HG02642 (cell line): ENCODE measurements around the gene GJB4.

Source experiments
- ATAC-seq: cut with Tn5 transposase; IDR thresholded peaks from one replicate; pipeline ENCODE4 v1.9.1; 2021; ENCODE audit warnings: mild to moderate bottlenecking; ENCODE audit not compliant: unreplicated experiment, poor library complexity

GJB4 gene

GRCh38 chr1:34776911-34777310, 17.4 kb downstream of the GJB4 start:
- no peak for ATAC-seq

DNA sequence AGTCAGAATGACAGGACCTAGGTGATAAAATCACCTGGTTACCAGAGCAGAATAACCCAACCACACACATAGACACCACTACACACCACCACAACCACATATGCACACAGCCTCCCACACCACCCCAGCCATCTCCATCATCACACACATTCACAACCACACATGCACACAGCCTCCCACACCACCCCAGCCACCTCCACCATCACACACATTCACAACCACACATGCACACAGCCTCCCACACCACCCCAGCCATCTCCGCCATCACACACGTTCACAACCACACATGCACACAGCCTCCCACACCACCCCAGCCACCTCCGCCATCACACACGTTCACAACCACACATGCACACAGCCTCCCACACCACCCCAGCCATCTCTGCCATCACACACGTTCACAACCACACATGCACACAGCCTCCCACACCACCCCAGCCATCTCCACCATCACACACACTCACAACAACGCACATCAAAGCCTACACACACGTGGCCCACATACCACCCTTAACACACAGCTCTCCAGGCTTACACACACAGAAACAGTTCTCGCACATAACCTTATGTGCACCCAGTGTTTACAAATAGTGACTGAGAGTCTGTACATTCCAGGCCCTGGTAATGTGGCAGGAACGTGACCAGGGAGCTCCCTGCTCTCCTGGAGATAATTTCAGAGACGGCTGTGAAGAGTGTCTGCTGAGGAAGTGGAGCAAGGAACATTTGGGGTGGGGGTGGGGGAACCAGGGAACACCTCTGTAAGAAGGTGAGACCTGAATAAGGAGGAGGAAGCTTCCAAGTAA, 18.2 kb downstream of the GJB4 start:
- ATAC-seq: no peak

DNA sequence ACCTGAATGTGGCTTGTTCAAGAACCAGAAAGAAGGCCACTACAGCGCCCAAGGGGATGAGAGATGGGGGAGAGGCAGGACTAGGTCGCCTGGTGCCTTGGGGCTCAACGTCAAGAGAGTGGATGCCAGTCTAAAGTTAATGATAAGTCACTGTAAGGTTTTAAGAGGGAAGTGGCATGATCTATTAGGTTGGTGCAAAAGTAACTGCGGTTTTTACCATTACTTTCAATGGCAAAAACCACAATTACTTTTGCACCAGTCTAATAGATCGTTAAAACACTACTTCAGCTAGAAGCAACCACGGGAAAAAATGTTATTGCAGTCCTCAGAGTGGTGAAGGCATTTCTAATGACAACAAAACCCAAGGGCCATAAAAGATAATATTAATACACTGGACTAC, 18.8 kb downstream of the GJB4 start:
- no peak for ATAC-seq

DNA sequence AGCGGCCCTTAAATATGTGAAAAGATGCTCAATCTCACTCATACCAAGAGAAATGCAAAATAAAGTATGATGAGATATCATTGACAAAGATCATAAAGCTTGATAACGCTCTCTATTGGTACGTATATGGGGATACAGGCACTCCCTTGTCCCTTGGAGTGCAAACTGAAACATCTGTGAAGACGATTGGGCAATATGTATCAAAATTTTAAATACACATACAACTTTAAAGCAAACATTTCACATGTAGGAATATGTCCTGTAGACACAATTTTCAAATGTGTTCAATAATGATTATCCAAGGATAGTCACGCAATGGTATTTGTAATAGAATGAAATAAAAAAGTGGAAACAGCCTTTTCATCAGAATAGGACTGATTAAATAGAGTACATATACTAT, 19.5 kb downstream of the GJB4 start:
- ATAC-seq: no peak

- ATAC-seq: no peak
These were observed 20.0 kb downstream of the GJB4 start for GRCh38 chr1:34779526-34779925.

DNA sequence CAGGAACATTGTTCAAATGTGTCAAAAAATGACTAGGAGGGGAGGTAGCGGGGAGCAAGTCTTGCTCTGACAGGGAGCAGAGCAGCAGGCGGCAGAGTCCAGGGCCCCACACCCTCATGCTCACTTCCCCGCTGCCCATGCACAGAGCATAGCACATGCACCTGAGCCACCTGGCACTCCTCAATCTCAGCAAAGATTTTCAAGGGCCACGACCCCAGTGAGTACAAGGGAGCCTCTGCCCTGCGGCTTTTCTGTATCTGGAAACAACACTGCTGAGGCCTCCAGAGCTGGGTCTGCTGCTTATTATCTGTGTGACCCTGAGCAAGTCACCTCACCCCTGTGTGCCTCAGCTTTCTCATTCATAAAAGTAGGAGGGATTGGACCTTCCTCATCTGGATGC, 20.4 kb downstream of the GJB4 start:
- ATAC-seq: no peak

DNA sequence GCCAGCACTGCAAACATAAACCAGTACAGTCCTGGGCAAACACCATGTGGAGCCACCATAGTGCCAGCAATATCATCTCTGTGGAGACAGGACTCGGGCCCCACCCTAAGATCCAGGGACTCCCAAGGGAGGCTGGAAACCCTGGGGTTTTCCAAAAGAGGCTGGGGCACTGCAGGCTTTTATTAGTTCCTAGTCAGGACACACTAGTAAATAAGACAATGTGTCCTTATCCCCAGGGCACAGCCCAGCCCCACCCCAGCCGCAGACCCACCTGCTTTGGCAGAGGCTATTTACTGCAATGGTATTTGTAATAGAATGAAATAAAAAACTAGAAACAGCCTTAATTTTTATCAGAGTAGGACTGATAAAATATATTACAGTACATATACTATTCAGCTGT, 21.0 kb downstream of the GJB4 start:
- ATAC-seq: no peak

GRCh38 chr1:34781071-34781843, 21.7 kb downstream of the GJB4 start, which contains the start of gene GJB3:
Gene GJB3 (plus strand): TSS chr1:34781214. CDS start chr1:34784763, 3,549 bp downstream.
- ATAC-seq: no peak

DNA sequence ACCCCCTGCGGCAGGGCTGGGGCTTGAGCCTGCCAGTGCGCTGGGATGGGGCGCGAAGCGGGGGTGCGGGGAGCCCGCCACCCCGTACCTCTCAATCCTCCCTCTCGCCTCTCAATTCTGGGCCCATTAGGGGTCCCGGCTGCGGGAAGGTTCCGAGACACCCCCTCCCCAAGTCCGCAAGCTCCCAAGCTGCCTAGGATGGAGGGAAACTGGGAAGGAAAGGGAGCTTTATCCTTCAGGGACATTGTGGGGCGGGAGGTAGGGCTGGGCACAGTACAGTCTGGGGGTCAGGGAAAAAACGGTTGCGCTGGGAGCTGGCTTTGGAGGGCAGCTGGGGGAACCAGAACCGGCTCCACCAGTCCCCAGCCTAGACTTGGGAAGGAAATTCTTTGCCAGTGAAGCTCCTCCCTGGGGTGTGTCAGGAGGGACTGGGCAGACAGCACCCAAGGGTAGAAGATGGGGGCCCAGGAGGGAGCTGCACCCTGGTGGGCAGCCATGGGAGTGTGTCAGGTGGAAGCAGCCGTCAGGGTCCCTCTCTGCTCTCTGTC, 22.4 kb downstream of the GJB4 start:
- no peak for ATAC-seq

GRCh38 chr1:34784751-34785221, 25.2 kb downstream of the GJB4 start:
- ATAC-seq: no peak

DNA sequence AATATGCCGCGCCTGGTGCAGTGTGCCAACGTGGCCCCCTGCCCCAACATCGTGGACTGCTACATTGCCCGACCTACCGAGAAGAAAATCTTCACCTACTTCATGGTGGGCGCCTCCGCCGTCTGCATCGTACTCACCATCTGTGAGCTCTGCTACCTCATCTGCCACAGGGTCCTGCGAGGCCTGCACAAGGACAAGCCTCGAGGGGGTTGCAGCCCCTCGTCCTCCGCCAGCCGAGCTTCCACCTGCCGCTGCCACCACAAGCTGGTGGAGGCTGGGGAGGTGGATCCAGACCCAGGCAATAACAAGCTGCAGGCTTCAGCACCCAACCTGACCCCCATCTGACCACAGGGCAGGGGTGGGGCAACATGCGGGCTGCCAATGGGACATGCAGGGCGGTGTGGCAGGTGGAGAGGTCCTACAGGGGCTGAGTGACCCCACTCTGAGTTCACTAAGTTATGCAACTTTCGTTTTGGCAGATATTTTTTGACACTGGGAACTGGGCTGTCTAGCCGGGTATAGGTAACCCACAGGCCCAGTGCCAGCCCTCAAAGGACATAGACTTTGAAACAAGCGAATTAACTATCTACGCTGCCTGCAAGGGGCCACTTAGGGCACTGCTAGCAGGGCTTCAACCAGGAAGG, 25.8 kb downstream of the GJB4 start:
- ATAC-seq: no peak

DNA sequence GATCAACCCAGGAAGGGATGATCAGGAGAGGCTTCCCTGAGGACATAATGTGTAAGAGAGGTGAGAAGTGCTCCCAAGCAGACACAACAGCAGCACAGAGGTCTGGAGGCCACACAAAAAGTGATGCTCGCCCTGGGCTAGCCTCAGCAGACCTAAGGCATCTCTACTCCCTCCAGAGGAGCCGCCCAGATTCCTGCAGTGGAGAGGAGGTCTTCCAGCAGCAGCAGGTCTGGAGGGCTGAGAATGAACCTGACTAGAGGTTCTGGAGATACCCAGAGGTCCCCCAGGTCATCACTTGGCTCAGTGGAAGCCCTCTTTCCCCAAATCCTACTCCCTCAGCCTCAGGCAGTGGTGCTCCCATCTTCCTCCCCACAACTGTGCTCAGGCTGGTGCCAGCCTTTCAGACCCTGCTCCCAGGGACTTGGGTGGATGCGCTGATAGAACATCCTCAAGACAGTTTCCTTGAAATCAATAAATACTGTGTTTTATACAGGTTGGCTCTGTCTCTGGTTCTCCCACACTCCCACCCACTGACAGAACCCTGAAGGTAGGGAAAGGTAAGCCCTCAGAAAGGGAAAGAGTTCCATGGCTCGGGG, 26.4 kb downstream of the GJB4 start:
- no peak for ATAC-seq

- ATAC-seq: no peak
These were observed 27.2 kb downstream of the GJB4 start for GRCh38 chr1:34786521-34787325.

- no peak for ATAC-seq
These were observed 28.2 kb downstream of the GJB4 start for GRCh38 chr1:34787461-34788420.

DNA sequence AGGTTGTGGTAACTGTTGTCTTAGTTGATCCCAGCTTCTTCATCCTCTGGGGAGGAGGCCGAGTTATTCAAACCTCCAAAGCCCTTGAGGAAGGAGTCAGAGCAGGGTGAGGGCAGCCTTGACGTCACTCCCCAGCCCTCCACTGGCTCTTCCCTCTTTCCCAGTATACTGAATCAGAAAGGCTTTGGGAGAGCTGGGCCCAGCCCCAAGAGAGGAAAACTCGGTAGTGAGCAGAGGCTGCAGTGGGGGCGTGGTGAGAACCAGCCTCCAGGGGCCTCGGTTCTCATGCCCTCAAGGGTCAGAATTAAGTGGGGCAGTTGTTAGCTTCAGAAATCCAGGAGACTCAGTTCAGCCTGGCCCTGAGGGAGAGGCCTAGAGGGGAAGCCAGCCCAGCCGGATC, 31.4 kb downstream of the GJB4 start:
- ATAC-seq: no peak

DNA sequence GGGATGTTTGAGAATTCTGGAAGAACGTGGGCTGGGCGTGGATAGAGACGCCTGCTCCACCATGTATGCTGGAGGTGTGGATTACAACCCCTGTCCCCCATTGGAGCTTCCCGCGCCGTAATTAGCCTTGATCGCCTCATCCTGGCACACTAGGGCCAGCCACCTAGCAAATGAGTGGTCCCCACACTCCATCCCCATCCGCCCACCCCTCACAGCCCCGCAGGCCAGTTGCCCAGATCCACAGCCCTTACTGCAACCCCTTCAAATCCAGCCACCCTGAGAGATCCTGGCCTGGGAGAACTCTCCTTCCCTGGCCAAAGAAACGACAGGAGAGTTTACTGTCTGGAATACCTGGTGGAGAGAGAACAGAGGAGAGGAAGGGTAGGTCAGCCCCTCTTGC, 32.9 kb downstream of the GJB4 start:
- no peak for ATAC-seq

GRCh38 chr1:34792868-34793727, 33.6 kb downstream of the GJB4 start, which contains the start of gene GJA4:
Gene GJA4 (plus strand): TSS chr1:34792999. CDS start chr1:34794214, 1,215 bp downstream.
- ATAC-seq: no peak
